ENCODE measurements around the gene TMEFF2. TPM values are rescaled to one million over a fixed set of nuclear protein-coding genes. Genes with fewer than 3 reads are reported as not detected.
A peak's percentile ranks its signal among the peaks of the same experiment; 100 is the strongest.
"Not testable (repeated sequence)": the region's sequence is repeated elsewhere in the genome, so short reads cannot be mapped to it uniquely, and the experiment has no call there.

The TMEFF2 gene
- total RNA-seq, 1 donor from 2014 or later = 10.4 TPM

DNA sequence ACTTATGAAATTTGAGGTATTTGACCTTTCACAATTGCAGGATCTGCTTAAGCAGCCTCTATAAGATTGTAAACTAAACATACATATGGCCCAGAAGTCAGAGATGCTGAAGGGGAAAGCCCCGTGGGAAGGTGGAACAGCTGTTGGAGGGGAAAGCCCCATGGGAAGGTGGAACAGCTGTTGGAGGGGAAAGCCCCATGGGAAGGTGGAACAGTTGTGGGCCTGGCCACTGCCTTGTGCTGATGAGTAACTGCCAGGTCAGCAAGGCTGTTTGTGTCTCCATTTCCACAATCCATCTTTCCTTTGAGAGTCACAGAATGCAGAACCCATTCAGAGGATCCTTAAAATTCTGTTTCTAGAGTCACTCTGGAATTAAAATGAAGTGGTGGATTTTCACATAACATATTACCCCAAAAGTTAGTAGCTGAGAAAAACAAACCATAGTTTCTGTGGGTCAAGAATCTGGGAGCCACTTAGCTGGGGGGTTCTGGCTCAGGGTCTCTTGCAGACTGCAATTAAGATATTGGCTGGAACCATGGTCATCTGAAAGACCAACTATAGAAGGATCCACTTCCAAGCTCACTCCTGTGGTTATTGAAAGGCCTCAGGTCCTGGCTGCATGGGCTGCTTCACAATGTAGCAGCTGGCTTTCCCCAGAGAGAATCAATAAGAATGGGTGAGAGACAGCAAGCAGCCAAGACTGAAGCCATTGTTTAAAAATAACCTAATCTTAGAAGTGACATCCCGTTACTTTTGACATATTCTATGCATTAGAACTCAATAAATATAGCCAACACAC is 261.2 kb downstream of the TMEFF2 start:
- no peak for DNase-seq (ENCODE audit: low spot score)

DNA sequence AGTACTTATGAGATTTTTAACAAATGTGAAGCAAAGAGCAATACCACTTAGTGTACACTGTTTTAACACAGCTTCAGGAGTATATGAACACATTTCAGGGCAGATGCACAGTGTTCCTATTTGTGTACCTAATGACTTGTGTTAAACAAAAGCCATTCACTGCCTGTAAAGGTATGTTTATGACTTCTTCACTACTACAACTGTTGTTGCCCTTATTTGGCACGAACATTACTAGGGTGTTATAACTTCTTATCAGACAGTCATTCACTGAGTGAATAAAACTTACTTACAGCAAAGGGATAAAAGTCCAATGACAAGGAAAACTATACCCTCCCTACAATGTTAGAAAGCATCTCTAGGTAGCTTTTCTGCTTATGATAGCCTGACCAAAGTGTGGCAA is 262.4 kb downstream of the TMEFF2 start:
- no peak for DNase-seq (ENCODE audit: low spot score)

DNA sequence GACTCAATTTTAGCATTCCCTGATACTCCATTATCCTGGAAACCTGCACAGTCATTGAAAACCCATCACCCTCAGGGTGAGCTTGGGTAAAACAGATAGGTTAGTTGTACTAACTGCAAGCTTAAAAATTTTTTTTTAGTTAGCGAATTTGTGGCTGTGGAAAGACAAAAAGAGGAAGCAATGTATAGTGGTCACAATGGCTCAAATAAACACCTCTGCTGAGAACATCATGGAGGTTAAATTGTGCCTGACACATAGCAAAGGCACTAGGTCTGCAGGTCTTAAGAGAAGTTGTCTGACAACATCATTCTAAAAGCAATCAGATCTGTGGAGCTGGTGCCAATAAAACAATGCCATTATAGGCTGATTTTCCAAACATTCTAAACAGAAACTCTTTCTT is 263.4 kb downstream of the TMEFF2 start:
- no peak for DNase-seq (ENCODE audit: low spot score)

DNA sequence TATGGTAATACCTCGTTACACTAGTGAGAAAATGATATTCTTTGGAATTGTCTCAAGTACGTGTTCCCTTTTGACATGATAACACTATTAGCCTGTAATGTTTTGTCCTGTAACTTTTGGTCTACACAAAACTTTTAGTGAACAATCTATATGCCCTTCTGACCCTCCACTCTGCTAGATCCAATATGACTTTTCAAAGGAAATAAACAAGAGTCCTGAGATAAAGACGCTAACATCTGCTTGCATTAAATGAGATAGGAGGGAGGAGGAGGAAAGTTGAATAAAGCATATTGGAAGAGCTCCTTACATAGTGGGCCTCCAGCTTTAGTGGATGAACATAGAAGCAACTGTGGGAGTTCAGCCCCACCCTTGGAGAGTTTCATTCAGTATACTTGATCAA is 264.5 kb downstream of the TMEFF2 start:
- no peak for DNase-seq (ENCODE audit: low spot score)

DNA sequence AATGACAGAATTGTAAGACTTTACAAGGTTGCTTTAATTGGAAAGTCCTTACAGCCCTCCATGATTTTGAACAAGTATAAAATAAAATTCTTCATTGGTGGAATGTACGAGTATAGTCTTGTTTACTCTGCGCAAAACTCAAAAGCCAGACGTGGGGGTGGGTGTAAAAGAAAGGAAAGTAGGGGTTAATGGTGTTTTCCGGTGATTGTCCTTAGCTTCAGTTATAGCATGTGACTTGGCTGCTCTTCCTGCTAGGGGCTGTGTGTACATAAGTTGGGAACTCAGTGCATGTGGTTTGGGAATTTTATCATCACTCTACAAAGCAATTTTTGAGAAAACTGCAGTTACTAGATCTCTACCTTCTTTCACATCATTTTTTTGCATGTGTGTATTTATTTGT is 265.4 kb downstream of the TMEFF2 start:
- peak; percentile 32 for DNase-seq (ENCODE audit: low spot score)

DNA sequence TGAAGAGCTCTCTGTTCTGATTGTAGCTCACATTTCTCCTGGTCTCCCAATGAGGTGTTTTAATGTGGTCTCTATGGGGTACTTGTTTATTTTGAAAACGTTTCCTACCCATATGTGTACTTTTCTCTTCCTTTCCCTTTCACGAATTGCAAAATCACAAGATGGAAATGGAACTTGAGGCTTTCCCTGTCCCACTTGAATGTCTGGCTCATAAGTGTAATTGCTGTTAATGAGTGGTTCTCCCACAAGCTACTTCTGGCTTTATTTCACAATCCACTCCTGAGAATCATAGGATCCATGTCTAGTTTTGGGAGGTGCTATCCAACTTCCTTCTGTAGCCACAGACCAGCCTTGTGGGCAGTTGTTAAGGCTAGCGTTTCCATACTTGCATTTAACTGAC is 266.7 kb downstream of the TMEFF2 start:
- DNase-seq (ENCODE audit: low spot score) = no peak

DNA sequence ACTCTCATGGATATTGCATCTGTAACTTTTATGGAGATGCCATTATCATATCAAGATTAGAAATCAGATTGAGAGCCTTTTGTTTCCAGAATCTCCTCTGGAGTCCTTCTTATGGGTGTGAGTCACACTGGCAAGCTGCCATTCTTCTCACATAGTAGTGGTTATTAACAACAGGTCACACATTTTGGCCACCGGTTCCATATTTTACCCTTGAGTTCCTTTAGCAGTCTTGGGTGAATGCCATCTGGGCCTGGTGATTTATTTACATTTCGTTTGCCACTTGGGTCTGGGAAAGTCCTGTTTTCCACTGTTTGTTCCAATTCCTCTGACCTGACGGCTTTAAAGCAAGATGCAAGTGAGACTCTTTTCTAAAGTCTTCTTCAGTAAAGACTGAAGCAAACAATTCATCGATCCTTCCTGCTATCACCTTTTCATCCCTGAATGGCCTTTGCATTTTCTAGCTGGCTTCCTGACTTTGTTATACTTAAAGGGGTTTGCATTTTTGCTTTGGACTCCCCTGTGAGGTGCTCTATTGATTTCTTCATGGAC is 267.3 kb downstream of the TMEFF2 start:
- peak; percentile 41 for DNase-seq (ENCODE audit: low spot score)

DNA sequence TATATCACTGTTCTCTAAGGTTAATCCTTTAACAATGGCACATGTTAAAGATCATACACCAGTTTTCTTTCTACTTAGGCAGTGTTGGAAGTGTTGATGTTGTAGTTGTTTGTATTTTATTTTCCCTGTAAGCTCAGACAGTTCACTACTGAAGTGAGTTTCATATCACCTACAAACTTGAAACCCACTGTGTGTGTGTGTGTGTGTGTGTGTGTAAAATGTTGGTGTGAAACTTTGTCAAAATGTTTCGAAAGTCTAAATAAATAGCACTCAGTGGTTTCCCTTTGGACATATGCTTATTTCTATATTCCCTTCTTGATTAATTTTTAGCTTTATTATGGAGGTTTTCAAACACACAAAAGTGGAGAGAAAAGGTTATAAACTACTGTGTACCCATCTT is 268.1 kb downstream of the TMEFF2 start:
- DNase-seq (ENCODE audit: low spot score) = no peak

DNA sequence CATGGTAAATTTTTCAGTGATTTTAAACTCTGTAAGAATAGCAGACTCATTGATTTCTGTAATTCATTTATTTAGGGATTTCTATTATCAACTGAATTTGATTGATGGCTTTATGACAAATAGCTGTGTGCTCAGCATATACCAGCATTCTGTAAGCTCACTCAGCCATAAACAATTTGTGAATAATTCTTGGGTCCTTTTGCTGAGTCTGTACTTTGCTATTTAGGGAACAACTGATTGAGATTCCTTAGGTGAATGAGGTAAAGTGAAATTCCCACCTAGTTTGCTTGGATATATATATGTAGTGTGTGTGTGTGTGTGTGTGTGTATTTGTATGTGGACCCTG is 271.1 kb downstream of the TMEFF2 start:
- no peak for DNase-seq (ENCODE audit: low spot score)

DNA sequence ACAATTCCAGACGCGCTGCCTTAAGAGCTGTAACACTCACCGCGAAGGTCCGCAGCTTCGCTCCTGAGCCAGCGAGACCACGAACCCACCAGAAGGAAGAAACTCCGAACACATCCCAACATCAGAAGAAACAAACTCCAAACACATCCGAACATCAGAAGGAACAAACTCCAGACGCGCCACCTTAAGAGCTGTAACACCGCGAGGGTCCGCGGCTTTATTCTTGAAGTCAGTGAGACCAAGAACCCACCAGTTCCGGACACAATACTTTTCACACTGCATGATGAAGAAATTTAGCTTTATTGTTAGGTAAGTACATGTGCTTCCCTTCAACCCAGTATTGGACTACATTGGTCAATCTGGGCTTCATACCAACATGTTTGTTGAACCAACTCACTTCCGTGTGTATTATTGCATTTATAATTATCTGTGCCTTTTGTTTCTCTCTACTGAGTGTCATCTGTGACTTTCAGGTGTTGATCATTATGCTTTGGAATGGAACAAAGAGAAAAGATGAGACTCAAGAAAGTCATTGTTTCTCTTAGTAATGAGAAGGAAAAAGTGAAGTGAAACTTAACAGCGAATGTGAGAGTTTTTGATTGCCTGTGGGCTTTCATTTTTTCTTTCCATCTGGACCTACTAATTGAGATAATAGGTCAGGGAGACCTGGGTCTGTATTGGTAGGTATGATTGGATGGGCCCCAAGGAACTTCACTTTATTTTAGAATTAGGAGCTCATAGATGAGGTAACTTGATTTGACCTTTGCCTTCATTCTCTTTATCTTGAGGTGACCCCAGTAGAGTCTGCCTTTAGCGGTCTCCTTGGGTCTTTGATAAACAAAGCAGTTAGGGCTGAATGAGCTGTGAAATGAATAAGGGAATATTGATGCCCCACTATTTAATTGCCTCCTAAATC is 271.7 kb downstream of the TMEFF2 start:
- DNase-seq (ENCODE audit: low spot score) = no peak

DNA sequence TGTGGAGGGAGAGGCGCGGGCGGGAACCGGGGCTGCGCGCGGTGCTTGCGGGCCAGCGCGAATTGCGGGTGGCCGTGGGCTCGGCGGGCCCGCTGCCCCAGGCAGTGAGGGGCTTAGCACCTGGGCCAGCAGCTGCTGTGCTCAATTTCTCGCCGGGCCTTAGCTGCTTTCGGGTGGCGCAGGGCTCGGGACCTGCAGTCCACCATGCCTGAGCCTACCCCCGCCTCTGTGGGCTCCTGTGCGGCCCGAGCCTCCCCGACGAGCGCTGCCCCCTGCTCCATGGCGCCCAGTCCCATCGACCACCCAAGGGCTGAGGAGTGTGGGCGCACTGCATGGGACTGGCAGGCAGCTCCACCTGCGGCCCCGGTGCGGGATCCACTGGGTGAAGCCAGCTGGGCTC is 273.1 kb downstream of the TMEFF2 start:
- DNase-seq (ENCODE audit: low spot score) = not testable (repeated sequence)

DNA sequence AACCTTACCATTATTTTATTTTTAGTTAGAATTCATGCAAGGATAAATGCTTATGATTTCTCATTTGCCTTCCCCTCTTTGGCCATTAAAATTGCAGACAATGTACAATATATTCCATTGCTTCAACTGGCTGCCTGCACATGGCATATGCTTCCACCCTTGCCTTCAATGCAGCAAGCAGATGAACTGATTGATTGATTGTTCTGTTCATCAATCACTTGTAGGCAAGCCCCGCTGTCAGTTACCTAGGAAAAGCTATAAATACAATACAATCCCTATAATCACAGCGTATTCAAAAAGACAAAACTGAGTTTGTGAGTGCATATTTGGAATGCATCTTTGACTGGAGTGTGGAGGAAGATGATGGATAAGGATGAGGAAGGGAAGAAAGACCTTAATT is 274.2 kb downstream of the TMEFF2 start:
- DNase-seq (ENCODE audit: low spot score) = no peak

DNA sequence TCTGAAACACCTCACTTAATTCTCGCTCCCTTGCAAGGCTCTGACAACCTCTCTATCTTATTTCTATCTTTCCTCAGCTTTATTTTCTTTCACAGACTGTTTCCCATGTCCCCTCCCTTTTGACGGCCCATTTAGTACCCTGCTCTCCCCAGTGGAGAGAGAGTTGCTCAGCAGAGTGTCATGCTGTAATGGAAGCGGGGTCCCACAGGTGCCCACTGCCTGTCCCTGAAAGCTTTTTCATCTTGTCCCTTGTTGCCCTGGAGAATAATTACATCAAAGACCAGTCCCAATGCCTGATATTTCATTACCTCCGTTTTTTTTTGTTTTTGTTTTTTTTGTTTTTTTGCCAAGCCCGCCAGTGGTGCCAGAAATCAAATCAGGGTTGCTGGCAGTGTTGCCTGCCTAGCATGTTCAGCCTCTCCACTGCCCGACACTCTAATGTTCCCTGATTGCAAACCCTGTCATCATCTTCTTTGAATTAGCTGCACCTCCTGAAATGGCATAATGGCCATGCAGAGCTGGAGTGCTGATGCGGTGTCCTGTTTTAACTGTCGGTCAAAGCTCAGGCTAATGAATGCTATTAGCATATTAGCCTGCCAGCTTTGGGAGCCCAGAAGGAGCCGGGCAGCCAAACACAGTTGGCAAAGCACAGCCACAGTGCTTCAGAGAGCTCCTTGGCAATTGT is 276.6 kb downstream of the TMEFF2 start:
- DNase-seq (ENCODE audit: low spot score) = no peak

DNA sequence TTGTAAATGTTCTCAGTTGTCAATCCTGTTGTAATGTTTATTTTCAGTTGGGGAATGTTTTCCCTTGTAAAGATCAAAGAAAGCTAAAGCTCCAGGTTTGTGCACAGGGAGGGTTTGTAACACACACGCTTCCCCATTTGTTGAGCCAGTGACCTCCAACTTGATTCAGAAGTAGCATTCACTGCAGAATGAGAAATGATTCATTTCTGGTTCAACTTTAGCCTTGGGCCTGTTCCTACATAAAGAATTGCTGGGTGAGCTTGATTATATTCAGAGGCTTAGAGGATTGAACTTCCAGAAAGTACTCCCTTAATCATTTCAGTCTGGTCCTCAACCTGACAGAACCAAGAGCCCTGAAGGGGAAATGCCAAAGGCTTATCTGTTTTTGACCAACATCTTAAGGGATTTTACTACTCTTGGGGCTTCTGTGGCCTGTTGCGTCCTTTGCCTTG is 277.3 kb downstream of the TMEFF2 start:
- peak; percentile 95 for DNase-seq (ENCODE audit: low spot score)

DNA sequence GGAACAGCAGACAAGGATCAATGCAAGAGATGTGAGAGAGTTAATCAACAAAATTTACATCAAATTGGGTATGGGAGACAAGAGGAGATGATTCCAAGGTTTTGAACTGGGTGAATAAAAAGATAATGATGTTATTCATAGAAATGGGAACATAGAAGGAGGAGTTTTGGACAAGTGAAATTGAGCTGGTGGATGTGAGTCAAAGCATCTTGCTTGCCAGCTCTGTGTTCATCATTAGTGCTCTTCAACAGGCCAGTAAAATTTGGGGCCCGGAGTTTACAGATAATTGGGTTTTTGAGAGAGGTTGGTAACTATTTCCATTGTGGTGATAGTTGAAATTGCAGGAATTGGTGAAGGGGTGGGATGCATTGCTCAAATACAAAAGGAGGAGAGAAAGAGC is 277.9 kb downstream of the TMEFF2 start:
- DNase-seq (ENCODE audit: low spot score) = no peak

DNA sequence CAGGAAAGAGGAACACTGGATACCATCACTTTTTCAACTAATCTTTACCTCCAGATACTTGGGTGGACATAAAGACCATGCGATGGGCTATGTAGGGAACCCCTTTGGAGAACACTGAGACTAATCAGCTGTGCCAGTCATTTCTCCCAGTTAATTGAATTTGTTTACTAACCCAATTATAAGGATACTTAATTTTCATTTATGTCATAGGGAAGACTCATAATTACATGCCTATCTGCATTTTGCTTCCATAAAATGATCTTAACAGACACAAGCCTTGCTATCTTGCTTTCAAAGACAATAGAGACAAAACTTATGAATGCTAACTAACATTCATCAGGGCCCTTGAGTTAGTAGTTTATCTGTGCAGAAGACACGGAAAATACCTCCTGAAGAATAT is 279.0 kb downstream of the TMEFF2 start:
- DNase-seq (ENCODE audit: low spot score) = no peak

DNA sequence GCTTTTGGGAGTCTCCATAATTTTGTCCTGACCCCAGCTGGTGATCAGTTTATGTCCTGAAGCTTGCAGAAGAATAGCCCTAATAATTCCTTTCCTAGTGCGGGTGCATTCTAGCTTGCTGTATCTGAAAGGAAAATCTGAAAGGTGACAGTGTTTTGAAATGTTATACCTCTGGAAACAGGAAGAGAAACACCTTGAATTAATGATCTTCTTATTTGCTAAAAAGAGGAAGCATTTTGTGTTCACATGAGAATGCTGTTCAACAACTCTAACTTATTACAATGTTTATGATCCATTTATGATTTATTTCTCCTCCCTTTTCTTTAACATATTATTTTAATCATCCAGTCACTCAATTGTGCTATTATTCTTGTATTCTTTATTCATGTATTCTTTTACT is 280.9 kb downstream of the TMEFF2 start:
- DNase-seq (ENCODE audit: low spot score) = no peak

DNA sequence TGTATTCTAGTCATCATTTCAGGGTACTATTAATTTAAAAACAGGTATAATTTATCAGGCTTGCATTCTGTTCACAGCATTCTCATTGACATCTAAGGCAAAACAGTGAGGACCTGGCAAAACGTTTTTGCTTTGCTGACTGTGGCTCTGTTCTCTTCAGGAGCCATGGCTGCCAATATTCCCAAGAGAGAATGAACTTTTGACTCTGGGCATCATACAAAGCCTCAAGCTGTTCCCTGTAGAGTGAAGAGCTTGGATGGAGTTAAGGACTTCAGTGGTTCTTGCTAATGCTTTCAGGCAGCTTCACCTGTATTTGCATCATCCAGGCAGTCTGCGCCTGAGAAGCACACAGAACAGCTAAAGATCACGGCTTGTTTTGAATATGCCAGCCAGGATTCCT is 282.0 kb downstream of the TMEFF2 start:
- no peak for DNase-seq (ENCODE audit: low spot score)

DNA sequence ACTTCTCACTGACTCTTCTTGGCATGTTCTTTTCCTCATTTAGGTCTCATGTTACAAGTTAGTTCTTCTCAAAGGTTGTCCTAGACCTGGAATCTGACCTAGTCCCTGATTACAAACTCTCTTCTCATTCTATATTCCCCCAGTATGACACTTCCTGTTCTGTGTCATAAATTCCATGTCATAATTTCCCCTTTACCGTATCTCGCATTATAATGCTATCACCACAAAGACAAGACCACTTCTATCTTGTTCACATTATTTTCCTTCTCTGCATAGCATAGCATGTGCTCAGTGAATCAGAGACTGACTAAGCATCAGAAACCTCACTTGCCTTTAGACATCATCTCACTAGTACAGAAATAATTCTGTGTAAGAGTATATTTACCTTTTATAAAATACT is 284.2 kb downstream of the TMEFF2 start:
- no peak for DNase-seq (ENCODE audit: low spot score)

DNA sequence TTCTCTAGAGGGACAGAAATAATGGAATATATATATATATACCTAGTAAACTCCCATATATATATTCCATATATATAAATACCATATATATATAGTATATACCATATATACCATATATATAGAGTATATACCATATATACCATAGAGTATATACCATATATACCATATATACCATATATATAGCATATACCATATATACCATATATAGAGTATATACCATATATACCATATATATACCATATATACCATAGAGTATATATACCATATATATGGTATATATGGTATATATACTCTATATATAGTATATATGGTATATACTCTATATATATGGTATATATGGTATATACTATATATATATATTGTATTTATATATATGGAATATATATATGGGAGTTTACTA is 285.9 kb downstream of the TMEFF2 start:
- no peak for DNase-seq (ENCODE audit: low spot score)

DNA sequence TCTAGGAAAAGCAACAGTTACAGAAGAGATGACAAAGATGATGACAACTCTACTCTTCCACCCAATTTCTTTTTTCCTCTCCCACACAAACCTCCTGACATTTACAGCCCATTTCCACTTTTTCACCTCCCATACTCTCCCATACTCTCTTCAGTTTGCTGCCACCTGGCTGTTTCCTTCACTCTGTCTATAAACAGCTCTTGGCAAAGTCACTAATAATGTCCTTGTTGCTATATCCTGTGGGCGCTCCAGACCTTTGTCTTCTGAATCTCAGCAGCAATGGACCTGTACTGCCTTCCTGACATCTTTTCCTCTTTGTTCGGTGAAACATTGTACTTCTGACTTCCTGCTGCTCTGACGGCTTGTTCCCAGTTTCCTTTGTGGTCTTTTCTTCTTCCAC is 287.2 kb downstream of the TMEFF2 start:
- no peak for DNase-seq (ENCODE audit: low spot score)

DNA sequence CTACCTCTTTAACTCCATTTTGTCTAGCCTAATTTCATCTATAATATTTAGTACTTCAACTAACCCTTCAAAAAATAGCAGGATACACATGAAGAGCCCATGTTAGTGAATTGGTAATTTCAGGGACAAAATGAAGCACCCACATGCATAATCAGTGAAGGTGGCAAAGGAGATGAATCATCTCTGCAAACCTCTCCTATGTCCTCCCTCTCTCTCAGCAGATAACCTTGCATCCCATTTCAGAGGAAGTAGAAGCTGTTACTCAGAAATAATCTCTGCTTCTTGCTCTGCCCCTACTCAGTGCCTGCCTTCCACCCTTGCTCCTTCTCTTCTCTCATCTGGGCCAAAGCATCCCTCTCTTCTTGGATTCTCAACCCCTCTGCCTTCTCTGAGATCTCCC is 287.6 kb downstream of the TMEFF2 start:
- DNase-seq (ENCODE audit: low spot score) = no peak
